ENCODE results near the gene PRKAG1.

PRKAG1 gene

GRCh38 chr12:48961331-48961730, 57.2 kb downstream of the PRKAG1 start:
- no peak for DNase-seq

- DNase-seq: no peak
These were observed 57.7 kb downstream of the PRKAG1 start for GRCh38 chr12:48960834-48961233.

GRCh38 chr12:48958049-48958388, 60.6 kb downstream of the PRKAG1 start:
- no peak for DNase-seq

DNA sequence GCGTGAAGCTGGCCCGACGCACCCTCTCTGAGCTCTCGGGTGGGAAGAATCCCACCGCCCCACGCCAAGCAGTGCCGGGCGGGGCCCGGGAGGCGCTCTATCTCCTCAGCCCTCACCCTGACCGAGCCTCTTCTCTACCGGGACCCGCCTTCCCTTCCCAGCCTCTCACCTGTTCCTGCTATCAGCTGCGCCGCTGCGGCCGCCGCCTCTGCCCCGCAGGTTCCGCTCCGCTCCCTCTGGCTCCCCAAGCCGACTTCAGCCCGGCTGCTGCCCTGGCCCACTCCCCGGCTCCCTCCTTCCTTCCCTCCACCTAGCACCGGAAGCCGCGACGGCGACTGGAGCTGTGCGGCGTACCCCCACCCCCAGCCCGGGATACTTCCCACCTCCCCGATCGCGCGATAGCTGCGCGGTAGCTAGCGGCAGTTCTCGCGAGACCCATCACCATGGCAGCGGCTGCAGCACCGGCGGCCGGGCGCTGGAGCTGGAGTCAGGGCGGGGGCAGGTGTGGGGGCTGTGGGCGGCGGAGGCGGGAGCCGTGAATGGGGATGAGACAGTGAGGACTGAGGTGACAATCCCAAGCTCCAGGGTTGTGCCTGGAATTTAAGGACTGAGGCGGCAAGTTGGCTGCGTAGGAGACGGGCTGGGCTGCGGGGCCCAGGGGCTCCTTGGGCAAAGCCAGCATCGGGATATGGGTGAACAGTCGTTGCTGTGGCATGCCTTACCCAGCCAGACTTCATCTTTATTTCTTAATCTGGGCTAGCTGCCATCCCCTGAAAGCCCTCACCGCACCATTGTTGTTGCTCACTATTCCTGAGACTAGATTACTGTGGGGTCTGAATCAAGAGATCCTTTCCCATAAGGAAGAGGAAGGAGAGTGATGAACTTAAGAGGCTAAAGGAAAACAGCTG, 61.2 kb downstream of the PRKAG1 start, which contains the start of gene ARF3:
Gene ARF3 (minus strand): TSS at position 347 of the 908 bp plus-strand sequence. CDS start 16,392 bp downstream, outside the sequence.
- peak; percentile 94 for DNase-seq

DNA sequence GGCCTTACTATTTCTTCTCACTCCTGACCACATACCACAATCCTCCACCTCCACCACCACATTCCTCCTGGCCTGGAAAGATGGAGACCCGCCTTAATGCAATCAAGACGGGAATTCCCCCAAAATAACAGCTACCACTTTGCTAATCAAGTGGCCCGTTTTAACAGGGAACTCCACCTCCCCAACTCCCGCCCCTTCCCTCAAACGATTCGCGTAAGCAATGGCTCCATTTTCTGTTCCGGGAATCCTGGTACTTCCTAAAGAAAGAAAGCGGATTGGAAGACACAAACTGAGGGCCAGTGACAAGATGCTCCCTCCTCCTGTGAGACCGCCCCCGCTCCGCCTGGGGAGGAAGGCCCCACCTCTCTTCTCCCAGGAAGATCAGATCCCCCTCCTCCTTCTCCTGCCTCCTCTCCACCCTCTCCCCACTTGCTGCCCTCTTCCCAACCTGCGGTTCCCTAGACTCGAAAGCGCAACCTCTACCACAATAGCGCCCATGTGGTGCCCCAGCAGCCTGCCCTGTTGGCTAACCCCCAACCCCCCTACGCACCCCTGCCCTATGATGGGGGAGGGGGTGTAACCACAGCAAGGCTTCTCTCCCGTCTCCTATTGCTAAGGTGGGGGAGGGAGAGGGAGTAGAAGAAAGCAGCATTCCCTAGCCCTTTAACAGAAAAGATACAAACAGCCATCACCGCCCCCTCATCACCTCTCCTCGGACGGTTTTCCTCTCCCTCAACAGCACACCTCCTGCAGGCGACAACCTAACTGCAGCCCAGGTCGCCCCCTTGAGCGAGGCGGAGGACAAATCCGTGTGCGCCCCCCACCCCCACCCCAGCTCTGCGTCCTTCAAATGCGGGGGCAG, 62.1 kb downstream of the PRKAG1 start:
- DNase-seq: peak; percentile 47

DNA sequence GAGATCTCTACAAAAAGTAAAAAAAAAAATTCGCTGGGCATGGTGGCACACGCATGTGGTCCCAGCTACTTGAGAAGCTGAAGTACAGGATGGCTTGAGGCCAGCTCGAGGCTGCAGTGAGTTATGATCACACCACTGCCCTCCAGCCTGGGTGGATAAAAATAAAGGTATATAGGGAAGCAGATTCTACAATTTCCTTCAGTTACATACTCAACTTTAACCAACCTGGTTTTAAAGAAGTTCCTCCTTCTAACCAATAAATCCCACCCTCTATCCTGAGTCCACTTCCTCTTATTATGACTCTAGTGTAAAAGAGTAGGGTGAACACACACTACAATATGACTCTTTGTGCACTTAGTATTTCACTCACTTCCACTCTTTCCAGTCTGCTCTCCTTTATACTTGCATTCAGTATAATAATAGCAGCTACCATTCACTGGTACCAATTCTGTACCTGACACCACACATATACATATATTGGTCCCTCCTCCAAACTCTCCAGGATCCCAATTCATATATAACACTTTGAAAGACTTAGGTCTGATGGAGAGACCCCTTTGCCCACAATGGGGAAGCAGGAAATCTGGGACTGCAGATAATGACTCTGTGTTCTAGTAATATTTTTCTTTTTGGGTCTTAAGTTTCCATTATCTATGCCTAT, 63.6 kb downstream of the PRKAG1 start:
- no peak for DNase-seq

- DNase-seq: no peak
These were observed 64.5 kb downstream of the PRKAG1 start for GRCh38 chr12:48954061-48954460.

DNA sequence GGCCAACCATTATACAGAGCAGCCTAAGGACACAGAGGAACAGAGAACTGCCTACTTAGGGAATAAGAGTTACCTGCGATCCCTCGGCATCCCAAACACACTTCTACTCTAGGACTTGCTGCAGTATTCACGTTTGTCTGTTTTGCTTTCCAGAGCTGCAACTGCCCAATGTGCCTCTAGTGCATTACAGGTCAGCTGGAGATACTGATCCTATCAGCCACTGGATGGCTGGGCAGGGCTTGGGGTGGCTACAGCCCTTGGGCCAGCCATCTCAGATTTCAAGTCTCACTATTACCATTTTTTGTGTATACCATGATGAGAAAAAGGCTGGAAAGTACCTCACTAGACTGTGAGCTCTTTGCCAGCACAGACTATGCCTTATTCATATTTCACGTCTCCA, 65.9 kb downstream of the PRKAG1 start:
- no peak for DNase-seq

Measured in stimulated activated CD8-positive, alpha-beta memory T cell treated with anti-CD3 and anti-CD28 coated beads, Interleukin-4, amount 100 ng/mL, for 48 hours (primary cell).